SKM-1 treated with dmso at 0.1 percent for 144 hours (cell line): ENCODE measurements around the gene YPEL3.

Experiments
- DNase-seq: peaks from one replicate; lab custom pipeline; 2025; ENCODE audit not compliant: unreplicated experiment; lab: John Stamatoyannopoulos, UW

The YPEL3 gene

GRCh38 chr16:30069611-30070462 lies 26.2 kb downstream of the YPEL3 start:
- no peak for DNase-seq

DNA sequence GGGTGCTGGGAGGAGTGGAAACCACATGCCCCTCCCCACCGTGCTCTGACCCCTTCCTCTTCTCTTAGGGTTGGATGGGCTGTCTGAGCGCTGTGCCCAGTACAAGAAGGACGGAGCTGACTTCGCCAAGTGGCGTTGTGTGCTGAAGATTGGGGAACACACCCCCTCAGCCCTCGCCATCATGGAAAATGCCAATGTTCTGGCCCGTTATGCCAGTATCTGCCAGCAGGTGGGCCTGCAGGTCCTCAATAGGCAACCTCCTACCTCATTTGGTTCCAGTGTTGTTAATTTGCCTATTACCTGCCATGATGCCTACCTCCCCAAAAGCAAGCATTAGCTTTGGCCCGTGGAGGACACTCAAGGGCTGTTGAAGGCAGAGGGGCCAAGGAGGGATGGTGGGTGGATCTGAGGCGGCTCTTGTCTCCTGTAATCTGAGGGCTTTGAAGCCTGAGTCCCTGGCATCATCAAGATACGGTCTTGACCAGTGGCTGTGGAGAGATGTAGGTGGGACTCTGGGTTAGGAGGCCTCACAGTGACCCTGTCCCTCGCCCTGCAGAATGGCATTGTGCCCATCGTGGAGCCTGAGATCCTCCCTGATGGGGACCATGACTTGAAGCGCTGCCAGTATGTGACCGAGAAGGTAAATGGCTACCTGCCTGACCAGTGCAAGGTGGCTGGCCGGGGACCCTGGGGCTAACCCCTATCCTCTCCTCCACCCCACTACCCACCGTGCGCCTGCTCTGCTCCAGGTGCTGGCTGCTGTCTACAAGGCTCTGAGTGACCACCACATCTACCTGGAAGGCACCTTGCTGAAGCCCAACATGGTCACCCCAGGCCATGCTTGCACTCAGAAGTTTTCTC lies 27.0 kb downstream of the YPEL3 start:
- DNase-seq = no peak

GRCh38 chr16:30068333-30068732 lies 27.7 kb downstream of the YPEL3 start:
- DNase-seq = no peak

DNA sequence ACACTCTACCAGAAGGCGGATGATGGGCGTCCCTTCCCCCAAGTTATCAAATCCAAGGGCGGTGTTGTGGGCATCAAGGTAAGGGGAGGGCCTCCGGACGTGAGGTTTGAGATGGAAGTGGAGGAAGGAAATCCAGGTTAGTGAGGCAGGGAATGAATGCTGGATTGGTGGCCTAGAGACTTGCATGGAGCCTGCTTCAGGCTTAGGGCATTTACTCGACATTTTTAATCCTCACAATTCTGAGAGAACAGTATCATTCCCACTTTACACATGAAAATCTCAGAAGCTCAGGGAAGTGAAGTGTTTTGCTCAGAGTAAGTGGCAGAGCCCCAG lies 28.5 kb downstream of the YPEL3 start:
- no peak for DNase-seq

DNA sequence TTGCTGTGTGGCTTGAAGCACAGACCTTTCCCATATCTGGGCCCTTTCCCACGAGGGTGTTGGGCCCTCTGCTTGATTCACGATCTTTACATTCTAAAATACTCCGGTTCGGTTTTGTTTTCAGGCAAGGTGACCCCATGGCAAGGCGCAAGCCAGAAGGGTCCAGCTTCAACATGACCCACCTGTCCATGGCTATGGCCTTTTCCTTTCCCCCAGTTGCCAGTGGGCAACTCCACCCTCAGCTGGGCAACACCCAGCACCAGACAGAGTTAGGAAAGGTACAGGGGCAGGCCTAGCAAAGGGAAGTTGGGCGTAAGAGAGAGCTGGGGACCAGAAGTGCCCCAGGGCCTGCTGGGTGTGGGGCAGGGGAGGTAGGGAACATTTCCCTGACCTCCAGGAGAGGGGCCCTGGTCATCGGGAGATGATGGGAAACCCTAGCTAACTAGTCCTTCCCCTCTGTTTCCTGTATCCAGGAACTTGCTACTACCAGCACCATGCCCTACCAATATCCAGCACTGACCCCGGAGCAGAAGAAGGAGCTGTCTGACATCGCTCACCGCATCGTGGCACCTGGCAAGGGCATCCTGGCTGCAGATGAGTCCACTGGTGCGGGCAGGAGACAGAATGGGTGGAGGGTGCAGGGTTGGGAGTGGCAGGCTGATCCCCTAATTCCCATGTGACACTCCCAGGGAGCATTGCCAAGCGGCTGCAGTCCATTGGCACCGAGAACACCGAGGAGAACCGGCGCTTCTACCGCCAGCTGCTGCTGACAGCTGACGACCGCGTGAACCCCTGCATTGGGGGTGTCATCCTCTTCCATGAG lies 29.0 kb downstream of the YPEL3 start:
- no peak for DNase-seq

GRCh38 chr16:30065943-30066760 lies 29.9 kb downstream of the YPEL3 start:
- no peak for DNase-seq

DNA sequence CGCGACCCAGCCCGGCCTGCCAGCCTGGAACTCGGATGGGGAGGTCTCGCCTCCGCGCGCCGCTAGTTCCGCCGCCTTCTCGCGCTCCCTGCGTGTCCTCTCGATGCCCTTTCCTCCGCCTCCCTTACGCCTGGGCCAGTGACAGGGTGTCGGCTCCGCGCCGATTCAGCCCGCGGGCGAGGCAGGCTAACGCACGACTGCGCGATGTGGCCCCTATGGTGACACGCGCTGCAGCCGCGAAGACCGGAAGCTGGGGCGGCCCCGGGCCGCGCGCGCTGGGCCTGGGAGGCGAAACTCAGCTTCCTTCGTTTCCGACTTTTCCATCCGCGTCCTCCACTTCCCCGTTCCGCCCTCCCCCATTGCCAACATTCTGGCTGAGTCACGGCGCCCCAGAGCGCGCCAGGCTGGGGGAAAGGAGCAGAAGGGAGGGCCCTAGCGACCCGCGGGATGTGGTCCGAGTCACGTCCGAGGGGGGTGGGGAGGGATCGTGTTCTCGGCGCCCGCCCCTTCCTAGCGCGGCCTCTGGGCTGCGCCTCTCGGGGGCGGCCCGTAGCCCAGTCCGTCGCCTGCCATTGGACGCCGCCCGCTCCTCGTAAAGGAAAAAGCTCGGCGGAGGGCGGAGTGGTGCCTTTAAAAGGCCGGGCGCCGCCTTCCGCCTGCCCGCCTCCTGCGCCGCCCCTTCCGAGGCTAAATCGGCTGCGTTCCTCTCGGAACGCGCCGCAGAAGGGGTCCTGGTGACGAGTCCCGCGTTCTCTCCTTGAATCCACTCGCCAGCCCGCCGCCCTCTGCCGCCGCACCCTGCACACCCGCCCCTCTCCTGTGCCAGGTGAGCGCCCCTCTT lies 30.7 kb downstream of the YPEL3 start, which contains the start of gene ALDOA:
TSS of gene ALDOA (plus strand) at position 659 of the 841 bp plus-strand sequence. CDS start 1,138 bp downstream, outside the sequence.
- peak; percentile 97 for DNase-seq

DNA sequence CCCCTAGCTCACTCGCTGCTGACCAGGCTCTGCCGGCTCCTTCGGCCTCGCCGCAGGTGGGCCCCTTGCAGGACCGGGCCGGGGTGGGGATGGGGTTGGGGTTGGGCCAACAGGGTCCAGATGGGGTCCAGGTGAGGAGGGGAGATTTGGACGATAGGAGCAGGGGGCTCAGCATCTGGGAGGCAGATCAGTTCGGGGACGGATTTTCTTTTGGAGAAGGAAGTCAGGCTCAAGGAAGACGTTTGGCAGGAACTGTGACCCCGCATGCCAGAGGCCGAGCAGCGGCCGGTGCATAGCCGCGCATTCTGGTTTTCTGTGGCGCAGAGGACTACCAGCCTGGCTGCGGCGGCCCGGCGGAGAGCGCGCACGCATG lies 31.3 kb downstream of the YPEL3 start:
- DNase-seq = no peak

- peak; percentile 65 for DNase-seq
Observed at GRCh38 chr16:30063893-30064728, 31.9 kb downstream of the YPEL3 start.

- no peak for DNase-seq
Observed at GRCh38 chr16:30063278-30063892, 32.6 kb downstream of the YPEL3 start.

GRCh38 chr16:30060836-30061554 lies 35.0 kb downstream of the YPEL3 start:
- DNase-seq = no peak

DNA sequence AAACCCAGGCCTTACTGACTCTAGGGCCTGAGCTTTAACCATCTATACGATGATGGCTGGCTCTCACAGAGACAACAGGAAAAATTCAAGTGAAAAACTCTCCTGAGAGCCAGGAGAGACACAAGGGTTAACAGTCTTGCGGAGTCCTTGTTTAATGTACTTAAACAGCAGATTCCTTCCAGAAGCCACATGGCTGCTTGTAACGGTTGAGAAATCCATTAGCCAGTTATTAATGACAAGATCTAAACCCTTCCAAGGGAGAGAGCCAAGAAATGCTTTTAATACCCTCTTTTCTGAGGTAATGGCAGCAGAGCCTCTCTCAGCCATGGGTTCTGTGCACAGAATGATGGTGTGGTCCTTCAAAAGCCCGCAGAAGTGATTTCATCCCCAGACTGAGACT lies 35.7 kb downstream of the YPEL3 start:
- no peak for DNase-seq

- DNase-seq = no peak
Observed at GRCh38 chr16:30054959-30055553, 41.0 kb downstream of the YPEL3 start.

DNA sequence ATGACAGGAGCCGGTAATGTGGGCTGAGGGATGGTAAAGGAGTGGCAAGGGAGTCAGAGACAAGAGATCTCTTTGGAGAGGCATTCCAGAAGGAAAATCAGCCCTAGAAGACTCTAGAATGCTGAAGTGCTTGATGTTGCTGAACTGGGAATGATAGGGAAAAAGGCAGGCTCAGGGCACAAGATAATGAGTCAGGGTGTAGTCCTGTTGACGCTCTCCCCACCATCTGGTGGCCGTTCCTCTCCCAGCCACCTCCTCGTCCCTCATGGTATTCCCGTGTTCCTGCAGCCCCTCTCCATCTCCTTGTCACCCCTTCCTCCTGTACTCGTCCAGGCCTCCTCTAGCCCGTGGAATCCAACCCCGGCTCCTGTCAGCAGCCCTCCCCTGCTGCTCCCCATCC lies 41.6 kb downstream of the YPEL3 start:
- DNase-seq = no peak

DNA sequence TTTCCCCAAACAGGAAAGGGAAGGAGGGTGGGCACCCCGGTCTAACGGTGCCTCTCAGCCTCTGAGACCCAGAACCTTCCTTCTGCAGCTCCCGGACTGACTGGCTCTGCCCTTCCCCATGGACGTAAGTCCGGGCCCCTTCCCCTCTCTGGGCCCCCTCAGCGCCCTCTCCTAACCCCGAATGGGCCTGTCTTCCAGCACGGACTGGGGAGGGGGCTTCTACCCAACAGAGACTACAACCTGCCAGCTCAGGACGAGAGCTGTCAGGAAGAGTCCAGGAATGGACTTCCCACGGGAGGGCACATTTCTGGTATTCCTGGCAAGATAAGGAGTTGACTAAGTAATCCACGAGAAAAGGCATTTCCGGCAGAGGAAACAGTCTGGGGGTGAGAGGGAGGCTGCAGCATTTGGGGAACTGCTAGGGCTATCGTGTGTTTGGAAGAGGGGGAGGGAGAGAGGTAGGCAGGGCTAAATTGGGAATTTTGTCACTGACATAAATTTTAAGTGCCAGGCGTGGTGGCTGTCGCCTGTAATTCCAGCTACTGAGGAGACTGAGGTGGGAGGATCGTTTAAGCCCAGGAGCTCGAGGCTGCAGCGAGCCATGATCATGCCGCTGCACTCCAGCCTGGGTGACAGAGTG lies 42.5 kb downstream of the YPEL3 start:
- DNase-seq = no peak

GRCh38 chr16:30052671-30053372 lies 43.2 kb downstream of the YPEL3 start:
- DNase-seq = peak; percentile 92
